GM21529 (cell line): ENCODE data around the gene C10orf120.

Source experiments
- ATAC-seq: cut with Tn5 transposase; IDR thresholded peaks from one replicate; pipeline ENCODE4 v1.9.1; 2021; ENCODE audit not compliant: unreplicated experiment

The C10orf120 gene

GRCh38 chr10:122699796-122700455 lies at the start of gene C10orf120:
TSS of gene C10orf120 (minus strand) at chr10:122699846. CDS start at chr10:122699790, 56 bp downstream.
- no peak for ATAC-seq

GRCh38 chr10:122748496-122748895 lies 48.9 kb upstream of the C10orf120 start:
- no peak for ATAC-seq

- ATAC-seq, result no peak
These were observed 46.8 kb upstream of the C10orf120 start for GRCh38 chr10:122746408-122746807.

GRCh38 chr10:122744257-122744656 lies 44.6 kb upstream of the C10orf120 start:
- ATAC-seq, result no peak

- ATAC-seq, result no peak
These were observed 41.0 kb upstream of the C10orf120 start for GRCh38 chr10:122740640-122741039.

- ATAC-seq, result no peak
These were observed 38.4 kb upstream of the C10orf120 start for GRCh38 chr10:122738031-122738430.

- no peak for ATAC-seq
These were observed 34.5 kb upstream of the C10orf120 start for GRCh38 chr10:122733931-122734665.

GRCh38 chr10:122733443-122733842 lies 33.8 kb upstream of the C10orf120 start:
- ATAC-seq, result no peak

GRCh38 chr10:122730238-122730637 lies 30.6 kb upstream of the C10orf120 start:
- no peak for ATAC-seq

- no peak for ATAC-seq
These were observed 29.5 kb upstream of the C10orf120 start for GRCh38 chr10:122729126-122729525.

GRCh38 chr10:122727426-122727825 lies 27.8 kb upstream of the C10orf120 start:
- no peak for ATAC-seq

GRCh38 chr10:122725768-122726167 lies 26.1 kb upstream of the C10orf120 start:
- no peak for ATAC-seq

GRCh38 chr10:122725006-122725405 lies 25.4 kb upstream of the C10orf120 start:
- no peak for ATAC-seq

GRCh38 chr10:122721111-122721510 lies 21.5 kb upstream of the C10orf120 start:
- ATAC-seq, result no peak

GRCh38 chr10:122716025-122716424 lies 16.4 kb upstream of the C10orf120 start:
- no peak for ATAC-seq

- ATAC-seq, result no peak
These were observed 15.9 kb upstream of the C10orf120 start for GRCh38 chr10:122715576-122715975.

GRCh38 chr10:122713091-122713885 lies 13.6 kb upstream of the C10orf120 start:
- no peak for ATAC-seq

- no peak for ATAC-seq
These were observed 10.9 kb upstream of the C10orf120 start for GRCh38 chr10:122710576-122710975.

- no peak for ATAC-seq
These were observed 10.3 kb upstream of the C10orf120 start for GRCh38 chr10:122709971-122710370.

- ATAC-seq, result no peak
These were observed 7.9 kb upstream of the C10orf120 start for GRCh38 chr10:122707535-122707934.

- ATAC-seq, result no peak
These were observed 7.3 kb upstream of the C10orf120 start for GRCh38 chr10:122706947-122707346.

- ATAC-seq, result no peak
These were observed 6.8 kb upstream of the C10orf120 start for GRCh38 chr10:122706467-122706866.
